ENCODE measurements around the gene DOCK11. TPM values are rescaled to one million over a fixed set of nuclear protein-coding genes. Genes with fewer than 3 reads are reported as not detected.
"Not testable (repeated sequence)": the region's sequence is repeated elsewhere in the genome, so short reads cannot be mapped to it uniquely, and the experiment has no call there.

DOCK11 gene
- total RNA-seq, 3 donors from 2014 or later, result 4.5 to 31.6 (median 8.4) TPM

DNA sequence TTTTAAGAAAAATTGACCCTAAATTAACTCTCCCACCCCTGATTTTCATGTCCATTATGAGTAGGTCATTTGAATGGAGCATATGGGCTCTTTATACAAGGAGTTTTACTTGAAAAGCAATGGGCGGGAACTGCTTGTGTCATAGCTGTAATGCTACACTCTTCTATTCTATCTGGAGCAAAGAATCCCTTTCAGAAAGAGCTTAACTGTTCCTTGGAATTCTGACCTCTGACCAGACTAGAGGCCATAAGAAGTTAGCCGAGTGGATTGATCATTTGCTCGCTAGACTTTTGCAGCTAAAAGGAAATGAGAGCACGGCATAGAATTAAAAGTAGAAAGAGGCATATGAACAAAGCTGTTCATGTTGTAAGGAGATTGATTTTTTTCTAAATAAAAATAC is 79.1 kb downstream of the DOCK11 start:
- H3K36me3 ChIP-seq (ENCODE audit: low read depth), result no peaks in the 10 kb centered on the region
- no peaks in the 10 kb centered on the region for H3K4me1 ChIP-seq (ENCODE audit: low read depth)
- ATAC-seq (peak; percentile 34), DNase-seq (no peak)
- no peaks in the 10 kb centered on the region for H3K9me3 ChIP-seq
- no peak overlapping the region for H3K4me3 ChIP-seq
- intact Hi-C loops (cut with DNase I, micrococcal nuclease), result no loop called here
- TF ChIP-seq CTCF (IDR thresholded peaks at IDR 0.05), result no peak

GRCh38 chrX:118577041-118577440 is 81.4 kb downstream of the DOCK11 start:
- no peak for TF ChIP-seq CTCF (IDR thresholded peaks at IDR 0.05)
- intact Hi-C loops (cut with DNase I, micrococcal nuclease), result no loop called here
- Histone ChIP-seq H3K9me3 (no peaks in the 10 kb centered on the region), H3K4me1 (ENCODE audit: low read depth) (no peaks in the 10 kb centered on the region), H3K36me3 (ENCODE audit: low read depth) (no peaks in the 10 kb centered on the region), H3K4me3 (no peak overlapping the region)
- ATAC-seq (no peak), DNase-seq (no peak)

- TF ChIP-seq CTCF (IDR thresholded peaks at IDR 0.05), result no peak
- Histone ChIP-seq H3K36me3 (ENCODE audit: low read depth) (no peaks in the 10 kb centered on the region), H3K4me3 (no peak overlapping the region), H3K9me3 (no peaks in the 10 kb centered on the region), H3K4me1 (ENCODE audit: low read depth) (no peaks in the 10 kb centered on the region)
- ATAC-seq (no peak), DNase-seq (no peak)
- intact Hi-C loops (cut with DNase I, micrococcal nuclease), result no loop called here
Measured at GRCh38 chrX:118579417-118579816, 83.8 kb downstream of the DOCK11 start.

- H3K4me3 ChIP-seq; H3K4me1 ChIP-seq (ENCODE audit: low read depth); ATAC-seq; H3K36me3 ChIP-seq (ENCODE audit: low read depth); H3K9me3 ChIP-seq; DNase-seq; intact Hi-C loops (cut with DNase I, micrococcal nuclease): not testable (repeated sequence)
Measured at GRCh38 chrX:118582926-118583325, 87.3 kb downstream of the DOCK11 start.

DNA sequence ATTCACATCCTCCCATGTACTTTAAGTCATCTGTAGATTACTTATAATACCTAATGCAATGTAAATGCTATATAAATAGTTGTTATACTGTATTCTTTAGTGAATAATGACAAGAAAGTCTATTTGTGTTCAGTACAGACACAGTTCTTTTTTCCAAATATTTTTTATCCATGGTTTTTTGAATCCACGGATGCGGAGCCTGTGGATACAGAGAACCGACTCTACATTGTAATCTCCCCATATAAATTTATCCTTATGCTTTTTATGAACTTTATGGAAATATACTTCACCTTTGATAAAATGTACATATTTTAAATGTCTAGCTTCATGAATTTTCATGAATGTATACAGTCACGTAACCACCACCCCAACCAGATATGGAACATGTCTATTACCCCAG is 88.2 kb downstream of the DOCK11 start:
- TF ChIP-seq CTCF (IDR thresholded peaks at IDR 0.05), result no peak
- Histone ChIP-seq H3K9me3 (no peaks in the 10 kb centered on the region), H3K4me3 (no peak overlapping the region), H3K4me1 (ENCODE audit: low read depth) (no peaks in the 10 kb centered on the region), H3K36me3 (ENCODE audit: low read depth) (no peaks in the 10 kb centered on the region)
- ATAC-seq (no peak), DNase-seq (no peak)
- intact Hi-C loops (cut with DNase I, micrococcal nuclease), result no loop called here

DNA sequence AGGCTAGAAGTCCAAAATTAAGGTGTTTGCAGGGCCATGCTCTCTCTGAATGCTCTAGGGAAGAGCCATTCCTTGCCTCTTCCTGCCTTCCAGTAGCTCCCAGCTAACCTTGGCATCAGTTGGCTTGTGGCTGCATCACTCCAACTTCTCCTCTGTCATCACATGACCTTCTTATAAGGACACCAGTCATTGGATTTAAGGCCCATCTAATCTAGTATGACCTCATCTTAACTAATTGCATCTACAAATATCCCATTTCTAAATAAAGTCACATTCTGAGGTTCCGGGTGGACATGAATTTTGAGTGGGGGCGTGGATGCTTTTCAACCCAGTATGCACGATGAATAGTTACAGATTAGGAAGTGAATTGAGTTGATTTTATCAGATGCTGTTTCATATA is 89.7 kb downstream of the DOCK11 start:
- H3K9me3 ChIP-seq, result no peaks in the 10 kb centered on the region
- ATAC-seq (no peak), DNase-seq (no peak)
- intact Hi-C loops (cut with DNase I, micrococcal nuclease), result no loop called here
- H3K36me3 ChIP-seq (ENCODE audit: low read depth), result no peaks in the 10 kb centered on the region
- H3K4me3 ChIP-seq, result no peak overlapping the region
- TF ChIP-seq CTCF (IDR thresholded peaks at IDR 0.05), result no peak
- H3K4me1 ChIP-seq (ENCODE audit: low read depth), result no peaks in the 10 kb centered on the region

DNA sequence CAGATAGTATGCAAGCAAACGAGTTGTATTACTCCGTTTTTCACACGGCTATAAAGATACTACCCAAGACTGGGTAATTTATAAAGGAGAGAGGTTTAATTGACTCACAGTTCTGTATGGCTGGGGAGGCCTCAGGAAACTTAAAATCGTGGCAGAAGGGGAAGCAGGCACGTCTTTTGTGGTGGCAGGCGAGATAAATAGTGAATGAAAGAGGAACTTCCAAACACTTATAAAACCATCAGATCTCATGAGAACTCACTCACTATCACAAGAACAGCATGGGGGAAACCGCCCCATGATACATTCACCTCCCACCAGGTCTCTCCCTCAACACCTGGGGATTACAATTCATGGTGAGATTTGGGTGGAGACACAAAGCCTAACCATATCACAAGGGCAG is 90.6 kb downstream of the DOCK11 start:
- H3K4me3 ChIP-seq; H3K36me3 ChIP-seq (ENCODE audit: low read depth); intact Hi-C loops (cut with DNase I, micrococcal nuclease); DNase-seq; H3K4me1 ChIP-seq (ENCODE audit: low read depth); H3K9me3 ChIP-seq; ATAC-seq: not testable (repeated sequence)
